ENCODE data around the gene FITM2. TPM values are rescaled to one million over a fixed set of nuclear protein-coding genes. Genes with fewer than 3 reads are reported as not detected.
"Not testable (repeated sequence)": the region's sequence is repeated elsewhere in the genome, so short reads cannot be mapped to it uniquely, and the experiment has no call there.

Gene FITM2
- total RNA-seq, 1 donor from 2014 or later: 4.5 TPM

DNA sequence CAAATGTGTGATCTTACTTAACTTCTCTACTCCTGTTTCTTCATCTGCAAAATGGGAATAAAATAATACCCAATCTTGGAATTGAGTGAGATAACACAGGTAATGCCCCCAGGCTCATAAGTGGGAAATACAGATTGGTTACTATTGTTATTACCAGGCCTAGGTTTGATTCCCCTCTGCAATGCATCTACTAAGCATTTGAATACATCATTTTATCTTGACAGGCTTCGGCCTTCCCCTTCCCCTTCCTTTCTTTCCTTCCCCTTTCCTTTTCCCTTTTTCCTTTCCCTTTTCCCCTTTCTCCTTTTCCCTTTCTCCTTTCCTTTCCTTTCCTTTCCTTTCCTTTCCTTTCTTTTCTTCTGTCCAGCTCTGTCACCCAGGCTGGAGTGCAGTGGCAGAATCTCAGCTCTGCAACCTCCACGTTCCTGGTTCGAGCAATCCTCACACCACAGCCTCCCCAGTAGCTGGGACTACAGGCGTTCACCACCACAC is 37.2 kb upstream of the FITM2 start:
- DNase-seq (ENCODE audit: low read depth) (no peak), FAIRE-seq (no peak)

DNA sequence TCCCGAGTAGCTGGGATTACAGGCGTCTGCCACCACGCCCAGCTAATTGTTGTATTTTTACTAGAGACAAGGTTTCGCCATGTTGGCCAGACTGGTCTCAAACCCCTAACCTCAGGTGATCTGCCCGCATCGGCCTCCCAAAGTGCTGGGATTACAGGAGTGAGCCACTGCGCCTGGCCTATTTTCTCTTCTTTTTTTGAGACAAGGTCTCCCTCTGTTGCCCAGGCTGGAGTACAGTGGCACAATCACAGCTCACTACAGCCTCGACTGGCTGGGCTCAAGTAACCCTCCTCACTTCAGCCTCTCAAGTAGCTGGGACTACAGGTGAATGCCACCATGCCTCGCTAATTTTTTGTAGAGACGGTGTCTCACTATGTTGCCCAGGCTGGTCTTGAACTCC is 34.9 kb upstream of the FITM2 start:
- FAIRE-seq; H3K4me3 ChIP-seq (ENCODE audit: low read depth, low read length); H3K36me3 ChIP-seq (ENCODE audit: control insufficient read depth, insufficient read depth, low read length); DNase-seq (ENCODE audit: low read depth); H3K27me3 ChIP-seq (ENCODE audit: control insufficient read depth, insufficient read depth, low read length): not testable (repeated sequence)

More for the DNA sequence above, 37.2 kb upstream of the FITM2 start:
- no peak overlapping the region for H3K4me3 ChIP-seq (ENCODE audit: low read depth, low read length)
- H3K27me3 ChIP-seq (ENCODE audit: control insufficient read depth, insufficient read depth, low read length): no peaks in the 10 kb centered on the region
- TF ChIP-seq, protein P1, sequence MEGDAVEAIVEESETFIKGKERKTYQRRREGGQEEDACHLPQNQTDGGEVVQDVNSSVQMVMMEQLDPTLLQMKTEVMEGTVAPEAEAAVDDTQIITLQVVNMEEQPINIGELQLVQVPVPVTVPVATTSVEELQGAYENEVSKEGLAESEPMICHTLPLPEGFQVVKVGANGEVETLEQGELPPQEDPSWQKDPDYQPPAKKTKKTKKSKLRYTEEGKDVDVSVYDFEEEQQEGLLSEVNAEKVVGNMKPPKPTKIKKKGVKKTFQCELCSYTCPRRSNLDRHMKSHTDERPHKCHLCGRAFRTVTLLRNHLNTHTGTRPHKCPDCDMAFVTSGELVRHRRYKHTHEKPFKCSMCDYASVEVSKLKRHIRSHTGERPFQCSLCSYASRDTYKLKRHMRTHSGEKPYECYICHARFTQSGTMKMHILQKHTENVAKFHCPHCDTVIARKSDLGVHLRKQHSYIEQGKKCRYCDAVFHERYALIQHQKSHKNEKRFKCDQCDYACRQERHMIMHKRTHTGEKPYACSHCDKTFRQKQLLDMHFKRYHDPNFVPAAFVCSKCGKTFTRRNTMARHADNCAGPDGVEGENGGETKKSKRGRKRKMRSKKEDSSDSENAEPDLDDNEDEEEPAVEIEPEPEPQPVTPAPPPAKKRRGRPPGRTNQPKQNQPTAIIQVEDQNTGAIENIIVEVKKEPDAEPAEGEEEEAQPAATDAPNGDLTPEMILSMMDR (IDR thresholded peaks at IDR 0.05; ENCODE audit: insufficient read depth, low read length, severe bottlenecking): no peak
- no peaks in the 10 kb centered on the region for H3K36me3 ChIP-seq (ENCODE audit: control insufficient read depth, insufficient read depth, low read length)

DNA sequence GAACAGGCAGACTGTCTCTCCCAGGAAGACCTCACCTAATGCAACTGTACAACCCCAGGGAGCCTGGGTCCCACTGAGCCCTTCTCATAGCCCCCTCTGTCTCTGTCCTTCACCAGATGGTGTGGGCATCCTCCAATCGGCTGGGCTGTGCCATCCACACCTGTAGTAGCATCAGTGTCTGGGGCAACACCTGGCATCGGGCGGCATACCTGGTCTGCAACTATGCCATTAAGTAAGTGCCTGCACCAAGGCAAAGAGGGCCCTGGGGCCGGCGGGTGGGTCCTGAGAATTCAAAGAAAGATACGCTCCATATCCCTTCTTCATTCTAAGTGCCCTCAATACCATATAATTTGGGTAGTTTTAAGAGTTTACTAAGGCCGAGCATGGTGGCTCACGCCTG is 34.1 kb upstream of the FITM2 start:
- Histone ChIP-seq H3K4me3 (ENCODE audit: low read depth, low read length) (no peak overlapping the region), H3K36me3 (ENCODE audit: control insufficient read depth, insufficient read depth, low read length) (no peaks in the 10 kb centered on the region), H3K27me3 (ENCODE audit: control insufficient read depth, insufficient read depth, low read length) (no peaks in the 10 kb centered on the region)
- TF ChIP-seq, protein P1 (IDR thresholded peaks at IDR 0.05; ENCODE audit: insufficient read depth, low read length, severe bottlenecking): no peak
- no peak for FAIRE-seq
- DNase-seq (ENCODE audit: low read depth): no peak

DNA sequence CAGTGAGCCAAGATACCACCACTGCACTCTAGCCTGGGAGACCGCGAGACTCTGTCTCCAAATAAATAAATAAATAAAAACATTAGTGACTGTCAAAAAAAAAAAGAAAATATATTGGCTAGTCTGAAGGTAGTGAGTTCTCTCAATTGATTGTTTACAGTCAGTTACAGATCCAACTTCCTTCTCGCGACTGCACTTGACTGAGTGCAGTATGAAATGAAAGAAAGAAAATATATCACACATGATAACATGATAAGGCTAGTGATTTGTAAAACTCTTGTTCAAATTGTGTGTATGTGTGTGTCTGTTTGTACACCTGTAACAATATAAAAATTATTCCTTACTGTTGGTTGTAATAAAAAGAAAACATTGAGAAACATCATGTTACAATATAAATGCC is 33.7 kb upstream of the FITM2 start:
- no peaks in the 10 kb centered on the region for H3K27me3 ChIP-seq (ENCODE audit: control insufficient read depth, insufficient read depth, low read length)
- TF ChIP-seq, protein P1 (IDR thresholded peaks at IDR 0.05; ENCODE audit: insufficient read depth, low read length, severe bottlenecking): no peak
- DNase-seq (ENCODE audit: low read depth): no peak
- no peak overlapping the region for H3K4me3 ChIP-seq (ENCODE audit: low read depth, low read length)
- FAIRE-seq: no peak
- H3K36me3 ChIP-seq (ENCODE audit: control insufficient read depth, insufficient read depth, low read length): no peaks in the 10 kb centered on the region

DNA sequence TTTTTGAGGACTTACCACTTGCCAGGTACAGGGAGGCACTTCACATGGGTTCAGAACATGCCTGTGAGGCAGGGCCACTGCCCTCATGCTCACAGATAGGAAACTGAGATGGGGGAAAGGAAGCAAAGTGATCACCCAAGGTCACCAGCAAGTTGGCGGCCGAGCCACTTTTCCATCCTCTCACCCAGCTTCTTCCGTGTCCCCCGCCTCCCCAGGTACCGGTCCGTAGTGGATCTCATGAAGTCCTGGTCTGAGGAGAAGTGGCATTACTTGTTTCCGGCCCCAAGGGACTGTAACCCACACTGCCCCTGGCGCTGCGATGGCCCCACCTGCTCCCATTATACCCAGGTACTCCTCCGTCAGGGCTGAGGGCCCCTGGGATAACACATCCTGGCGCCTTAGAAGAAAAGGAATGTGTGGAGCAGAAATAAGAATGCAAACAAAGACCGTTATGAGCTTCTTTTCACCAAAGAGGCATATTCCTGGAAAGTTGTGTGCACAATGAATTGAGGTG is 32.2 kb upstream of the FITM2 start:
- no peak for FAIRE-seq
- no peak for DNase-seq (ENCODE audit: low read depth)
- no peaks in the 10 kb centered on the region for H3K36me3 ChIP-seq (ENCODE audit: control insufficient read depth, insufficient read depth, low read length)
- no peaks in the 10 kb centered on the region for H3K27me3 ChIP-seq (ENCODE audit: control insufficient read depth, insufficient read depth, low read length)
- H3K4me3 ChIP-seq (ENCODE audit: low read depth, low read length): no peak overlapping the region
- TF ChIP-seq, protein P1 (IDR thresholded peaks at IDR 0.05; ENCODE audit: insufficient read depth, low read length, severe bottlenecking): no peak

DNA sequence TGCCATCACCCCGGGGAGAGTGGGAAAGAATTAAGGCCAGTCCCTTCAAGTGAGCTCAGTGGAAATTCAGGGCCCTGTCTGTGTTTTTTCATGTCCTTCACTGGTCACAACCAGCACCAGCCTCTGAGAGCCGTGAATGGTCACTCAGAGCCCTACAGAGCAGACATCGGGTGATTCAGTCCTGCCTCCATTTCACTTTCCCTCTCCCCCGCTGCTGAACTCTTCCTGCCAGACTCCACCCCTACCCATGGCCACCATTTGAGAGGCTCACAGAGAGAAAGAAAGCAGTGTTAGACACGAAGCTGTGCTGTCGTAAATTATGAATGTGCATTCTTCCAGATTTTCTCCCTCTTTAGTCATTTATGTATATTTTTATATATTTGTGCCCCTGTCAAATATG is 31.2 kb upstream of the FITM2 start:
- Histone ChIP-seq H3K27me3 (ENCODE audit: control insufficient read depth, insufficient read depth, low read length) (no peaks in the 10 kb centered on the region), H3K4me3 (ENCODE audit: low read depth, low read length) (no peak overlapping the region), H3K36me3 (ENCODE audit: control insufficient read depth, insufficient read depth, low read length) (no peaks in the 10 kb centered on the region)
- TF ChIP-seq, protein P1 (IDR thresholded peaks at IDR 0.05; ENCODE audit: insufficient read depth, low read length, severe bottlenecking): no peak
- DNase-seq (ENCODE audit: low read depth): no peak
- FAIRE-seq: no peak
